GM18861 (cell line): ENCODE data around the gene BIN2.
"Not testable (repeated sequence)": the region's sequence is repeated elsewhere in the genome, so short reads cannot be mapped to it uniquely, and the experiment has no call there.

Experiments used
- ATAC-seq: cut with Tn5 transposase; IDR thresholded peaks from one replicate; pipeline ENCODE4 v1.9.1; 2021; ENCODE audit not compliant: unreplicated experiment

Gene BIN2

GRCh38 chr12:51263341-51263740 is 60.6 kb downstream of the BIN2 start:
- no peak for ATAC-seq

GRCh38 chr12:51262758-51263177 is 61.2 kb downstream of the BIN2 start:
- no peak for ATAC-seq

- ATAC-seq = not testable (repeated sequence)
These were observed 64.4 kb downstream of the BIN2 start for GRCh38 chr12:51259600-51259999.

GRCh38 chr12:51254536-51254935 is 69.4 kb downstream of the BIN2 start:
- no peak for ATAC-seq

DNA sequence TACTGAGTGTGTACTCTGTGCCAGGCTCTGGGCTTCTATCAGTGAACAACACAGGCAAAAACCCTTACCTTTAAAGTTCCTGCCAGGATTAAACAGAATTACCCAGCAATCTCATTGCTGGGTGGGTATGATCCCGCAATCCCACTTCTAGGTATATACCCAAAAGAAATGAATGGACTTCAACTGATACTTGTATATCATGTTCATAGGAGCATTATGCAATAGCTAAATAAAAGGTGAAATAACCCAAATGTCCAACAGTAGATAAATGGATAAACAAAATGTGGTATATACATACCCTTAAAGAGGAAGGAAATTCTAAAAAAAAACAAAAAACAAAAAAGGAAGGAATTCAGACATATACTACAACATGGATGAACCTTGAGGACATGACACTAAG is 70.7 kb downstream of the BIN2 start:
- ATAC-seq = no peak

DNA sequence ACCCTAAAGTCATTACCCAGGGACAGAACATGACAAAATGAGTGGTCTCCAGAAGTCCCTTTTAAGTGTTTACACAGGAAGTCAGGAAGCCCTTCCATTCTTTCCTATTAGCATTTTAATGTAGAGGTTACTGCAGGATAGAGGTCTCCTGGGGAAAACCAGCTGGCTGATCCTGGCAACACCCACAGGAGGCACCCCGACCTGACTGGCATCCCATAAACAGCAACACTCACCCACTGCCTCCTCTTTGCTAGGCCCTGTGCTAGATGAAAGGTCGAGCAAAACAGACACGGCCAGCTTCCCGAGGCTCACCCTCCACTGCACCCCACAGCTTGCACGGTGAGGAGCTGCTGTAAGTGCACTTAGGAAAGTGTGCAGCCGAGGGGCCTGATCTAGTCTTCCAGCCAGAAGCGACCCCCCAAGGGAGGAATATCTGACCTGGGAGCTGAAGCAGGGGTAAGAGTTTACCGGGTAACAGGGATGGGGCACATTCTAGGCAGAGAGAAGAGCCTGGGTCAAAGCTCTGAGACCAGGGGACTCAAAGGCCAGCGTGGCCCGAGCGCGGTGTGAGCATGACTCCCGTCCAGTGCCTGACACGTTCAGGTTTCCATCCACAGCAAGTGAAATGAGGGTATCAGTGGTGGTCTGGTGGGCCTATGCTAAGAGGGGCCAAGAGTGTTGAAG is 76.3 kb downstream of the BIN2 start:
- no peak for ATAC-seq

GRCh38 chr12:51246254-51246853 is 77.6 kb downstream of the BIN2 start:
- no peak for ATAC-seq

- no peak for ATAC-seq
These were observed 78.3 kb downstream of the BIN2 start for GRCh38 chr12:51245476-51246253.

DNA sequence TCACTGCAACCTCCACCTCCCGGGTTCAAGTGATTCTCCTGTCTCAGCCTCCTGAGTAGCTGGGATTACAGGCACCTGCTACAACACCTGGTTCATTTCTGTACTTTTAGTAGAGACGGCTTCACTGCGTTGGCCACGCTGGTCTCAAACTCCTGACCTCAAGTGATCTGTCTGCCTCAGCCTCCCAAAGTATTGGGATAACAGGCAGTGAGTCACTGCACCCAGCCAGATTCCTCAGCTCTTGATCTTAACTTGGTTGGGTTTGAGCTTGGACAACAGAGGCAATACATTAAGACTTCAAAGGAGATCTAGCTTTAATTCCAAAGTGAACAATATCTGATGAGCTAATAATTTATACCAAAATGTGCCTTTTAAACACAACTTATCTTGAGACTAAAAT is 79.7 kb downstream of the BIN2 start:
- no peak for ATAC-seq

- no peak for ATAC-seq
These were observed 81.1 kb downstream of the BIN2 start for GRCh38 chr12:51242876-51243275.

DNA sequence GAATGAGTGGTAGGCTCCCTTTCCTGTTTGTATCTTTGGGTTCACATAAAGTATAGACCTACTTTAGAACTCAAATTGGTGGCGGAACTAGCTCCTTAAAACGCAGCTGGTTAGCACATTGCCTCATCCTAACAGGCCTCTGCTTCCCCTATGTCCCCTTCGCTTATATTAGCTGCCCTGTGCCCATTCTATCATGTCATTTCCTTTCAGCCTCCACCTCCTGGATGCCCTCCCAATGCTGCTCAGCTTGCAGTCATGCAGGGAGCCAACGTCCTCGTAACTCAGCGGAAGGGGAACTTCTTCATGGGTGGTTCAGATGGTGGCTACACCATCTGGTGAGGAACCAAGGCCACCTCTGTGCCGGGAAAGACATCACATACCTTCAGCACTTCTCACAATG is 81.9 kb downstream of the BIN2 start:
- no peak for ATAC-seq

DNA sequence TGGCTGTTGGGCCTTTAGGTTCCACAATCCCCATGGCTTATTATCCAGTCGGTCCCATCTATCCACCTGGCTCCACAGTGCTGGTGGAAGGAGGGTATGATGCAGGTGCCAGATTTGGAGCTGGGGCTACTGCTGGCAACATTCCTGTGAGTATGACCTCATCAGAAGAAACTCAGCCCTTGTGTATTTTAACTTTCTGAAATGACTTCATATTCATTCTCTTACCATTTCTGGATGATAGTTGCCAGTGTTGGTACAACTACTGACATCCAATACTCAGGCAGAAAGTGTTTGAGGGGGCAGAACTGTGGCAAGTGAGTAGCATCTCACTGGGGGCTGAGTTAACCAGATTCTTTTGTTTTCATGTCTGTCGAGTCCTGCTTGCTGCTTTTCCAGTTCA is 83.0 kb downstream of the BIN2 start:
- no peak for ATAC-seq

DNA sequence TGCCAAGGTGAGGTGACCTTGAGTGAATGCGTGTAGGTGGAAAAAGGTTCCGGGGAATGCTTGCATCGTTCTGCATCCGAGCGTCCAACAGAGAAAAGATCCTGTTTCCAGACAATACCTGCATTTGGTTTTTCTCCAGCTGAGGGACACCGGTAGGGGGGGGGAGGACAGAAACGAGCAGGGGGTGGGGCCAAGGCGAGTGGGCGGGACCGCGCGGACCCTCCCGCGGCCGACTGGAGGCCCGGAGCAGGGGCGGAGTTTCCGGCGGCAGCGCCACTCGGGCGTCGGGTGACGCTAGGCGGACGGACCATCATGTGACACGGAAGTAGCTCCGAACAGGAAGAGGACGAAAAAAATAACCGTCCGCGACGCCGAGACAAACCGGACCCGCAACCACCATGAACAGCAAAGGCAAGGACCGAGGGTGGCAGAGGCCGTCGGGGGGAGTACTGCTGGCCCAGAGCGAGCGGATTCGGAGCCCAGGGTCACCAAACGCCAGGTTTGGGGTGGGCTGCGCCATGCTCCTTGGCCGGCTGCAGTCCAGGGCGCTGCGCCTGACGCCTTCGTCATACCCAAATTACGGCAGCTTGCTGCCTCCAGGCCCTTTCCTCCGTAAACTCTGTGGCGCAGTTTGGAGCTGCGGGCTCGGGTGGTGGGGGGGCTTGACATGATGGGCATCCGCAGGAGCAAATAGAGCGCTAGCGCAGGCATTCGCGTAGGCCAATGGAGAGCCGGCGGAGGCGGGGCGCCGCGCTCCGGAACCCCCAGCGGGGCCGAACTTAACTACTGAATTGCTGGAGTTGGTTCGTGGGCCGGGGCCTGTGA is 85.3 kb downstream of the BIN2 start, which contains the start of gene DAZAP2:
TSS of gene DAZAP2 (plus strand) at position 317 of the 825 bp plus-strand sequence. CDS start at position 399, 82 bp downstream.
- ATAC-seq = peak; percentile 80

GRCh38 chr12:51238037-51238509 is 85.9 kb downstream of the BIN2 start:
- no peak for ATAC-seq

DNA sequence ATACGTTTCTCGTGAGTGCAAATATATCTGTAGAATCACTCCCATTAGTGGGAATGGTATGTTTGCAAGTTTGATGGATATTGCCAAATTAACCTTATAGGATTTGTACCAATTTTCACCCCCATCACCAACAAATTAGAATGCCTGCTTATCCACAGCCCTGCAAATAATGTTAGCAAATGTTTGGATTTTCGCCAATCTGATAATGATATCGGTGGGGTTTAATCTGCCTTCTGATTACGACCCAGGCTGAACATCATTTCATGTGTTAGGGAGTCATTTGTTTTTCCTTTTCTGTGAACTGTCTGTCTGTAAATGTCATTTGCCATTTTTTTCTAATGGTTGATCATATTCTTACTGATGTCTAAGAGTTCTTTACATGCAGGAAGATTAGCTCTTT is 89.4 kb downstream of the BIN2 start:
- no peak for ATAC-seq

- no peak for ATAC-seq
These were observed 91.3 kb downstream of the BIN2 start for GRCh38 chr12:51232642-51233041.
